C4-2B (cell line): ENCODE data around the gene ZBTB8OS.
A peak's percentile ranks its signal among the peaks of the same experiment; 100 is the strongest.
"Not testable (repeated sequence)": the region's sequence is repeated elsewhere in the genome, so short reads cannot be mapped to it uniquely, and the experiment has no call there.

Source experiments
- H3K27ac ChIP-seq: fragments of 450-650 bp; 2 replicates; pipeline ENCODE4 v1.5.1; 2017
- ZFX ChIP-seq: fragments of 450-650 bp; IDR thresholded peaks from 2 replicates; pipeline ENCODE4 v1.6.1; 2017
- TF ChIP-seq, protein P1 (sequence below): fragments of 450-650 bp; conservative IDR thresholded peaks from 2 replicates; pipeline ENCODE4 v1.5.1; 2017; ENCODE audit warnings: mild to moderate bottlenecking

The ZBTB8OS gene

DNA sequence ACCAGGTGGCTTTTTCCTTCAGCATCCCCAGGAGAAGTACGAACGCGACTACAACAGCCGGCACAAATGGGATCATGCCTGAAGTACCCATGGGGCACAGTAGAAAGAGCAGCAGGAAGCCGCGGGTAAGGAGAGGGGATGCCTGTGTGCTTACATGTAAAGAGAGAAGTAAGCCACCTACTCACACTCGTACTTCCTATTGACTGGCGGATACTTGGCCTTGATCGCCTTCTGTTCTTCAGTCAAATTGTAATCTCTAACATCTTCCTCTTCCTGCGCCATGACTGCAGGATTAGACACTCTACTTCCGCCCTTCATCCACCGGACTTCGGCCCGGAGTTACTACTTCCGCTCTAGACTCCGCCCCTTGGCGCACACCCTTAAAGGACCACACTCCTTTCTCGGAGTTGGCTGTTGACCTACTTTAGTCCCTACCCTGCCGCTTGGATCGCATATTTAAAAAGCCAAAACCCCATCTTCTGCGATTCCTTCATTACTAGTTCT lies at the start of gene ZBTB8OS:
TSS of gene ZBTB8OS (minus strand) at position 303 of the 504 bp plus-strand sequence. CDS start at position 282, 21 bp downstream.
- H3K27ac ChIP-seq: peak within 1 kb of the TSS; percentile 97
- 0 out of 2 replicates have a peak, but pooled peaks have one; percentile 10 for TF ChIP-seq ZFX
- TF ChIP-seq, protein P1, sequence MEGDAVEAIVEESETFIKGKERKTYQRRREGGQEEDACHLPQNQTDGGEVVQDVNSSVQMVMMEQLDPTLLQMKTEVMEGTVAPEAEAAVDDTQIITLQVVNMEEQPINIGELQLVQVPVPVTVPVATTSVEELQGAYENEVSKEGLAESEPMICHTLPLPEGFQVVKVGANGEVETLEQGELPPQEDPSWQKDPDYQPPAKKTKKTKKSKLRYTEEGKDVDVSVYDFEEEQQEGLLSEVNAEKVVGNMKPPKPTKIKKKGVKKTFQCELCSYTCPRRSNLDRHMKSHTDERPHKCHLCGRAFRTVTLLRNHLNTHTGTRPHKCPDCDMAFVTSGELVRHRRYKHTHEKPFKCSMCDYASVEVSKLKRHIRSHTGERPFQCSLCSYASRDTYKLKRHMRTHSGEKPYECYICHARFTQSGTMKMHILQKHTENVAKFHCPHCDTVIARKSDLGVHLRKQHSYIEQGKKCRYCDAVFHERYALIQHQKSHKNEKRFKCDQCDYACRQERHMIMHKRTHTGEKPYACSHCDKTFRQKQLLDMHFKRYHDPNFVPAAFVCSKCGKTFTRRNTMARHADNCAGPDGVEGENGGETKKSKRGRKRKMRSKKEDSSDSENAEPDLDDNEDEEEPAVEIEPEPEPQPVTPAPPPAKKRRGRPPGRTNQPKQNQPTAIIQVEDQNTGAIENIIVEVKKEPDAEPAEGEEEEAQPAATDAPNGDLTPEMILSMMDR: no peak

DNA sequence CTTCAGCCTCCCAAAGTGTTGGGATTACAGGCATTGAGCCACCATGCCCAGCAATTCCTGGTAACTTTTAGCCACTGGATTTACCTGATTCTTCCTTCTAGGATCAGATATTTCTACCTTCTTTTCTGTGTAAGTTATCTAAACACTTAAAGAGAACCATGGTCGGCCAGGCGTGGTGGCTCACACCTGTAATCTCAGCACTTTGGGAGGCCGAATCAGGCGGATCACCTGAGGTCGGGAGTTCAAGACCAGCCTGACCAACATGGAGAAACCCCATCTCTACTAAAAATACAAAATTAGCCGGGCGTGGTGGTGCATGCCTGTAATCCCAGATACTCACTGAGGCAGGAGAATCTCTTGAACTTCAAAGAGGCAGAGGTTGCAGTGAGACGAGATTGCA lies 46.6 kb upstream of the ZBTB8OS start:
- H3K27ac ChIP-seq: not testable (repeated sequence)

DNA sequence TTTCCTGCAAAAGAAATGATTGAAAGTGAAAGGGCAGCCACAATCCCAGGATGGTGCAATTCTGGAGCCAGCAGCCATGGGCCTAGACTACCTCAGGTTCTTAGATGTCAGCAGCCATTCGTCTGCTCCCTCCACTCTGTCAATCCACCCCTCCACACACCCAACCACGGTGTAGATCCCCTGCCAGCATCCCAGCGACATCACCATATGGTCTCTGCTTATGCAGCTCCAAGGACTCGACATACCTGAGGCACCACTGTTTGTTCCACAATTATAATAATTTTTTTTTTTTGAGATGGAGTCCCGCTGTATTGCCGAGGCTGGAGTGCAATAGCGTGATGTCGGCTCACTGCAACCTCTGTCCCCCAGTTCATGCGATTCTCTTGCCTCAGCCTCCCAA lies 45.7 kb upstream of the ZBTB8OS start:
- no peak overlapping the region for H3K27ac ChIP-seq
- TF ChIP-seq, protein P1: no peak
- no peak for TF ChIP-seq ZFX

DNA sequence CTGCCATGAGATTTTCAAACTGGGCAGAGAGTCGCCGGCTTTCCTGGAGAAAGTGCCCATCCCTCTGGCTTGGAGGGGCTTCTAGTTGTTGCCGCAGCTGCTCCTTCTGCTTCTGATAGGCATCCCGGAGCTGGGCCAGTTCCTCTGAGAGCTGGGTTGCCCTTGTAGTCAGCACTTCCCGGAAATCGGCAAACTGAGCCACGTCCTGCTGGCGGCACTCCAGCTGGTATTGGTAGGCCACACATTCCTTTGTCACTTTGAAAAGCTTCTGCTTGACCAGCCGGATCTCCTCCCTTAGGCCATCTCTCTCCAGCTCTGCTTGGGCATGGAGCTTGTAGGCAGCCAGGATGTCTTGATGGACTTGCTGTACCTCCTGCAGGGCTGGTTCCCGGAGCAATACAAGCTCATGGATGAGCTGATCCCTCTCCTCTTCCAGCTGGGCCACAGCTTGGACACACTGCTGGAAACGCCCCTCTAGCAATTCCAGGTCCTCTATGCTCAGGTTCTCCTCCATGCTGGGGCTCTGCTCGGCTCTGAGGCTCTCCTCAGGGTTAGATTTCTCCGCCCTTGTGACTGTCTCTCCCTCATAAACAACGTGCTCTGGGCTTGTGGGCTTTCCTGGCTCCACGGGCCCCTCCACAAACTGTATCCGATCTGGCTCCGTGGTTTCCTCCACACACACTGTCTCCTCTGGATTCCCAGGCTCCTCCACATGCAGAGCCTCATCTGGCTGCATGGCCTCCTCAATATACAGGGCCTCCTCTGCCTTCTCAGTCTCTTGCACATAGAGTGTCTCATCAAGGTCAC lies 45.0 kb upstream of the ZBTB8OS start:
- peak overlapping the region; percentile 34 for H3K27ac ChIP-seq
- TF ChIP-seq ZFX: no peak
- TF ChIP-seq, protein P1: no peak

DNA sequence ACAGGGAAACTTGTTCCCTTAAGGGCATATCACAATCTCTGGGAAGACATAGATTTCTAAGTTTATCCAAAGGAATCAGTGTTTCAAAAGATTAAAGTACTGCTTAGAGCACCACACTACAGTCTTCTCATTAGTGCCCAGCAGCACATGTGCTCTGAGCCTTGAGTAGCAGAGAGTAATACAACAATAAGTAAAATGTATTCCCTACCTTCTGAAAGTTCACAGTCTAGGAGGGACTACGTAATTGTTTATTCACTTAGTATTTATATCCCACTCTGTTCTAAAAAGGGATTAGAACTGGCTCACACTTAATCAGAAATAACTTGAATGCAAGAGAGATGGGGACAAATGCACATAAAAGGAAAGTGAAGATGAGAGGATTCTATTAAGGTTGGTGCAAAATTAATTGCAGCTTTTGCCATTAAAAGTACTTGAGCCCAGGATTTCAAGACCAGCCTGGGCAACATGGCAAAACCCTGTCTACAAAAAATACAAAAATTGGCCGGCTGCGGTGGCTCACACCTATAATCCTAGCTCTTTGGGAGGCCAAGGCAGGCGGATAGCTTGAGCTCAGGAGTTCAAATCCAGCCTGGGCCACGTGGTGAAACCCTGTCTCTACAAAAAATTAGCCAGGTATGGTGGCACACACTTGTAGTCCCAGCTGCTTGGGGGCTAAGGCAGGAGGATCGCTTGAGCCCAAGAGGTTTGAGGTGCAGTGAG lies 43.3 kb upstream of the ZBTB8OS start:
- no peak overlapping the region for H3K27ac ChIP-seq
- no peak for TF ChIP-seq ZFX
- TF ChIP-seq, protein P1: no peak

DNA sequence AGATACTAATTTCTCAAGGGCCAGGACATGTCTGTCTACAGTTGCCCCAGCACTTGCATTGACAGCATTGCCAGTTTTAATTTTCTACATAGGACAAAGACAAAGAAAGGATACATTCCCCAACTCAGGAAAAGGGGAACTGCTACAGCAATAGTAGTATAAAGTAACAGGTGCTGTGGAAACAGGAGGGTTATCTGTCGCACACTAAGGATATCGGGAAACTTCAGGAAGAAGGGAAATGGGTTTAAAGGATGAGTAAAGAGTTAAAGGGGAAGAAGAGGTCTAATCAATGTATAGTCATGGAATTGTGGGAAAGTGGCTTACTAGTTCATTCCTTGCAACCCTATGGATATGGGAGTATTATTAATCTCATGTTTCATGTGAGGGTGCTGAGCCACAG lies 36.0 kb upstream of the ZBTB8OS start:
- H3K27ac ChIP-seq: no peak overlapping the region
- no peak for TF ChIP-seq ZFX
- TF ChIP-seq, protein P1: no peak

DNA sequence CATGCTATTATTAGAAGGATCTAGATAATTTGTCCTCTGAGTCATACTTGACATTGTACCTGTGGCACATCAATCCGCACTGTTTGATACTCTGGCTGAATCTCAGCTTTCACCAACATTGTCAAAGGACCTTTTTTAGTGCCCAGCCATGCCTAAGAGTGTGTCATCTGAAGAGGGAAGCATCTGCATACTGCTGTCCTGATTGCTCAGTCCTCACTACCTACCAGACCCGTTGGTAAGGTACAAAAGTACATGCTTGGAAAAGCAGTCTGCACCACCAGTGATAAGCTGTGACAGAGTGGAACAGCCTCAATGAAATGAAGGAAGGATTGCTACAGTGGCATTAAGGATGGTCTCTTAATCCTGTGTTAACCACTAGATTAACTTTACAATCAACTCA lies 35.1 kb upstream of the ZBTB8OS start:
- no peak overlapping the region for H3K27ac ChIP-seq
- TF ChIP-seq, protein P1: no peak
- TF ChIP-seq ZFX: no peak
